ENCODE results near the gene SMARCAD1.

GRCh38 chr4:94329933-94330332 is 122.3 kb downstream of the SMARCAD1 start:
- no peak for TF ChIP-seq EZH2 (IDR thresholded peaks at IDR 0.05; ENCODE audit: borderline replicate concordance, low read length)
- TF ChIP-seq, protein P1, sequence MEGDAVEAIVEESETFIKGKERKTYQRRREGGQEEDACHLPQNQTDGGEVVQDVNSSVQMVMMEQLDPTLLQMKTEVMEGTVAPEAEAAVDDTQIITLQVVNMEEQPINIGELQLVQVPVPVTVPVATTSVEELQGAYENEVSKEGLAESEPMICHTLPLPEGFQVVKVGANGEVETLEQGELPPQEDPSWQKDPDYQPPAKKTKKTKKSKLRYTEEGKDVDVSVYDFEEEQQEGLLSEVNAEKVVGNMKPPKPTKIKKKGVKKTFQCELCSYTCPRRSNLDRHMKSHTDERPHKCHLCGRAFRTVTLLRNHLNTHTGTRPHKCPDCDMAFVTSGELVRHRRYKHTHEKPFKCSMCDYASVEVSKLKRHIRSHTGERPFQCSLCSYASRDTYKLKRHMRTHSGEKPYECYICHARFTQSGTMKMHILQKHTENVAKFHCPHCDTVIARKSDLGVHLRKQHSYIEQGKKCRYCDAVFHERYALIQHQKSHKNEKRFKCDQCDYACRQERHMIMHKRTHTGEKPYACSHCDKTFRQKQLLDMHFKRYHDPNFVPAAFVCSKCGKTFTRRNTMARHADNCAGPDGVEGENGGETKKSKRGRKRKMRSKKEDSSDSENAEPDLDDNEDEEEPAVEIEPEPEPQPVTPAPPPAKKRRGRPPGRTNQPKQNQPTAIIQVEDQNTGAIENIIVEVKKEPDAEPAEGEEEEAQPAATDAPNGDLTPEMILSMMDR (conservative IDR thresholded peaks at IDR 0.05 in 1 of 2, IDR thresholded peaks at IDR 0.05 in 1 of 2; ENCODE audit: extremely low read depth in 1 of 2, insufficient read depth in 1 of 2, low read depth in 1 of 2, low read length in 2 of 2), result no peak
